Mucosa of stomach (tissue), 1 donor: ENCODE measurements around the gene DHX57.
"Not testable (repeated sequence)": the region's sequence is repeated elsewhere in the genome, so short reads cannot be mapped to it uniquely, and the experiment has no call there.

Experiments
- H3K27me3 ChIP-seq: one replicate; pipeline ENCODE4 v1.7.0; 2013; ENCODE audit warnings: mild to moderate bottlenecking, low read length; ENCODE audit not compliant: control insufficient read depth, insufficient read depth
- H3K36me3 ChIP-seq: one replicate; pipeline ENCODE4 v1.7.0; 2013; ENCODE audit warnings: low read length; ENCODE audit not compliant: control insufficient read depth, insufficient read depth
- H3K4me1 ChIP-seq: one replicate; pipeline ENCODE4 v1.7.0; 2013; ENCODE audit warnings: mild to moderate bottlenecking, low read length; ENCODE audit not compliant: control insufficient read depth, insufficient read depth
- H3K4me3 ChIP-seq: one replicate; pipeline ENCODE4 v1.7.0; 2013; ENCODE audit warnings: low read length
- H3K9ac ChIP-seq: one replicate; pipeline ENCODE4 v1.7.0; 2013; ENCODE audit warnings: mild to moderate bottlenecking, low read length, moderate library complexity
- H3K9me3 ChIP-seq: one replicate; pipeline ENCODE4 v1.7.0; 2013; ENCODE audit warnings: mild to moderate bottlenecking, low read length, moderate library complexity; ENCODE audit not compliant: control insufficient read depth
- donor health status: Pancreatic carcinoma.

Gene DHX57

GRCh38 chr2:38818565-38818964, 57.2 kb downstream of the DHX57 start:
- Histone ChIP-seq H3K27me3 (no peaks in the 10 kb centered on the region), H3K4me1 (no peaks in the 10 kb centered on the region), H3K9me3 (no peaks in the 10 kb centered on the region), H3K9ac (no peak overlapping the region), H3K4me3 (no peak overlapping the region), H3K36me3 (peaks cover 4% of the 10 kb centered on the region)

GRCh38 chr2:38815936-38816335, 59.8 kb downstream of the DHX57 start:
- H3K36me3 ChIP-seq, result peaks cover 4% of the 10 kb centered on the region
- no peak overlapping the region for H3K4me3 ChIP-seq

GRCh38 chr2:38810488-38810887, 65.2 kb downstream of the DHX57 start:
- H3K27me3 ChIP-seq, result no peaks in the 10 kb centered on the region
- H3K36me3 ChIP-seq, result no peaks in the 10 kb centered on the region
- H3K4me3 ChIP-seq, result no peak overlapping the region
- H3K9ac ChIP-seq, result no peak overlapping the region
- no peaks in the 10 kb centered on the region for H3K4me1 ChIP-seq
- no peaks in the 10 kb centered on the region for H3K9me3 ChIP-seq

More at GRCh38 chr2:38815936-38816335, 59.8 kb downstream of the DHX57 start:
- no peaks in the 10 kb centered on the region for H3K27me3 ChIP-seq
- no peak overlapping the region for H3K9ac ChIP-seq
- H3K4me1 ChIP-seq, result no peaks in the 10 kb centered on the region
- no peaks in the 10 kb centered on the region for H3K9me3 ChIP-seq

- H3K9me3 ChIP-seq, result no peaks in the 10 kb centered on the region
- no peak overlapping the region for H3K9ac ChIP-seq
- H3K36me3 ChIP-seq, result no peaks in the 10 kb centered on the region
- H3K4me1 ChIP-seq, result no peaks in the 10 kb centered on the region
- no peaks in the 10 kb centered on the region for H3K27me3 ChIP-seq
- no peak overlapping the region for H3K4me3 ChIP-seq
These were observed 67.1 kb downstream of the DHX57 start for GRCh38 chr2:38808677-38809076.

- H3K4me3 ChIP-seq, result no peak overlapping the region
- H3K4me1 ChIP-seq, result no peaks in the 10 kb centered on the region
- H3K9ac ChIP-seq, result no peak overlapping the region
- no peaks in the 10 kb centered on the region for H3K9me3 ChIP-seq
- no peaks in the 10 kb centered on the region for H3K27me3 ChIP-seq
- H3K36me3 ChIP-seq, result no peaks in the 10 kb centered on the region
These were observed 69.0 kb downstream of the DHX57 start for GRCh38 chr2:38806733-38807059.

GRCh38 chr2:38806015-38806732, 69.6 kb downstream of the DHX57 start:
- no peaks in the 10 kb centered on the region for H3K36me3 ChIP-seq
- H3K27me3 ChIP-seq, result no peaks in the 10 kb centered on the region
- H3K9me3 ChIP-seq, result no peaks in the 10 kb centered on the region
- no peak overlapping the region for H3K9ac ChIP-seq
- no peak overlapping the region for H3K4me3 ChIP-seq
- no peaks in the 10 kb centered on the region for H3K4me1 ChIP-seq

GRCh38 chr2:38797953-38798352, 77.8 kb downstream of the DHX57 start:
- Histone ChIP-seq H3K9me3 (no peaks in the 10 kb centered on the region), H3K27me3 (no peaks in the 10 kb centered on the region), H3K36me3 (no peaks in the 10 kb centered on the region), H3K9ac (no peak overlapping the region), H3K4me3 (no peak overlapping the region), H3K4me1 (peaks cover 13% of the 10 kb centered on the region)

- H3K27me3 ChIP-seq, result no peaks in the 10 kb centered on the region
- H3K4me1 ChIP-seq, result peaks cover 13% of the 10 kb centered on the region
- H3K9ac ChIP-seq, result no peak overlapping the region
- H3K4me3 ChIP-seq, result no peak overlapping the region
- H3K9me3 ChIP-seq, result no peaks in the 10 kb centered on the region
- H3K36me3 ChIP-seq, result no peaks in the 10 kb centered on the region
These were observed 78.5 kb downstream of the DHX57 start for GRCh38 chr2:38797250-38797676.

GRCh38 chr2:38795016-38795415, 80.7 kb downstream of the DHX57 start:
- H3K4me1 ChIP-seq, result peaks cover 16% of the 10 kb centered on the region
- H3K9ac ChIP-seq, H3K9me3 ChIP-seq, H3K36me3 ChIP-seq, H3K4me3 ChIP-seq, H3K27me3 ChIP-seq: not testable (repeated sequence)

- H3K4me3 ChIP-seq, result no peak overlapping the region
- H3K9ac ChIP-seq, result no peak overlapping the region
- no peaks in the 10 kb centered on the region for H3K36me3 ChIP-seq
- no peaks in the 10 kb centered on the region for H3K9me3 ChIP-seq
- H3K4me1 ChIP-seq, result peaks cover 18% of the 10 kb centered on the region
- no peaks in the 10 kb centered on the region for H3K27me3 ChIP-seq
These were observed 81.3 kb downstream of the DHX57 start for GRCh38 chr2:38794235-38794946.

GRCh38 chr2:38793511-38793910, 82.2 kb downstream of the DHX57 start:
- Histone ChIP-seq H3K9ac (no peak overlapping the region), H3K36me3 (no peaks in the 10 kb centered on the region), H3K4me3 (no peak overlapping the region)

GRCh38 chr2:38792751-38793150, 83.0 kb downstream of the DHX57 start:
- Histone ChIP-seq H3K36me3 (no peaks in the 10 kb centered on the region), H3K27me3 (no peaks in the 10 kb centered on the region), H3K9ac (no peak overlapping the region), H3K4me3 (no peak overlapping the region), H3K4me1 (peaks cover 18% of the 10 kb centered on the region), H3K9me3 (no peaks in the 10 kb centered on the region)

More at GRCh38 chr2:38793511-38793910, 82.2 kb downstream of the DHX57 start:
- H3K9me3 ChIP-seq, result no peaks in the 10 kb centered on the region
- peaks cover 18% of the 10 kb centered on the region for H3K4me1 ChIP-seq
- H3K27me3 ChIP-seq, result no peaks in the 10 kb centered on the region
